Measurements from ENCODE around the gene CFAP299.

Gene CFAP299

GRCh38 chr4:80967346-80967745, 631.8 kb downstream of the CFAP299 start:
- DNase-seq, result no peak

- DNase-seq, result no peak
Observed at GRCh38 chr4:80980239-80980638, 644.7 kb downstream of the CFAP299 start.

GRCh38 chr4:80986011-80986410, 650.5 kb downstream of the CFAP299 start:
- no peak for DNase-seq

- no peak for DNase-seq
Observed at GRCh38 chr4:80989921-80990544, 654.5 kb downstream of the CFAP299 start.

GRCh38 chr4:80990851-80991250, 655.3 kb downstream of the CFAP299 start:
- no peak for DNase-seq

- no peak for DNase-seq
Observed at GRCh38 chr4:80999943-81000342, 664.4 kb downstream of the CFAP299 start.

- no peak for DNase-seq
Observed at GRCh38 chr4:81003597-81004111, 668.1 kb downstream of the CFAP299 start.

- DNase-seq, result no peak
Observed at GRCh38 chr4:81007417-81007816, 671.9 kb downstream of the CFAP299 start.
